Left lung (tissue), 10 donors: Measurements from ENCODE around the gene HHIPL2. TPM values are rescaled to one million over a fixed set of nuclear protein-coding genes. Genes with fewer than 3 reads are reported as not detected.

Experiments used
- ATAC-seq: fragments of 200-7000 bp; cut with Tn5 transposase; one replicate; pipeline ENCODE4 v1.9.1; 2020; ENCODE audit warnings: moderate library complexity
- DNase-seq, 4 donors: peaks; one replicate each; pipeline ENCODE4 v3.0.0-alpha.2; 2013 to 2020
- H3K27ac ChIP-seq, 2 donors: fragments of 200-600 bp; sonication (generic) in 1 of 2; one replicate each; pipeline versions ENCODE4 v1.5.0 to v1.8.0; 2020 to 2021
- H3K27me3 ChIP-seq, 2 donors: fragments of 200-600 bp; sonication (generic) in 1 of 2; one replicate each; pipeline versions ENCODE4 v1.5.0 to v1.8.0; 2020 to 2021
- H3K36me3 ChIP-seq, 2 donors: fragments of 200-600 bp; sonication (generic) in 1 of 2; one replicate each; pipeline versions ENCODE4 v1.5.0 to v1.8.0; 2020 to 2021
- H3K4me1 ChIP-seq, 2 donors: fragments of 200-600 bp; one replicate each; pipeline ENCODE4 v1.8.0; 2021
- H3K4me3 ChIP-seq, 2 donors: fragments of 200-600 bp; sonication (generic) in 1 of 2; one replicate each; pipeline versions ENCODE4 v1.5.0 to v1.8.0; 2020 to 2021; ENCODE audit warnings: mild to moderate bottlenecking in 1 of 2
- H3K9me3 ChIP-seq, 2 donors: fragments of 200-600 bp; sonication (generic) in 1 of 2; one replicate each; pipeline versions ENCODE4 v1.5.0 to v1.8.0; 2020 to 2021
- intact Hi-C, 2 donors: fragments of 100-400 bp; cut with DNase I; formaldehyde crosslinking; loops; one replicate each; pipeline versions ENCODE4 v1.11.2 to v1.14.2; 2022
- polyA plus RNA-seq, 6 donors: library from polyadenylated mRNA; unstranded; fragments of 120-200 nt; gene quantifications; one replicate each; pipeline ENCODE4 v1.2.1, GENCODE V29; 2013; ENCODE audit not compliant: insufficient read length in 6 of 6
- total RNA-seq, 2 donors: library from RNA; stranded (reverse); fragmentation: NEBNext Ultra II Directional; extraction: Animal tissue kit (Norgen Biotek cat#: 25700); gene quantifications; one replicate each; pipeline ENCODE4 v1.2.1, GENCODE V29; 2021
- TF ChIP-seq, protein P1 (sequence below), 2 donors: fragments of 200-600 bp; sonication (generic) in 1 of 2; IDR thresholded peaks; one replicate each; pipeline versions ENCODE4 v1.5.0 to v1.8.0; 2021; ENCODE audit warnings: antibody characterized with exemption in 2 of 2
- donor health status: DM: no; HTN: yes; CAD: no.
- donor health status: DM: no; HTN: no; CAD: no.

The HHIPL2 gene
- total and polyA plus RNA-seq, 8 donors, result 0.50 to 1.5 (median 0.61) TPM; not detected in 1

DNA sequence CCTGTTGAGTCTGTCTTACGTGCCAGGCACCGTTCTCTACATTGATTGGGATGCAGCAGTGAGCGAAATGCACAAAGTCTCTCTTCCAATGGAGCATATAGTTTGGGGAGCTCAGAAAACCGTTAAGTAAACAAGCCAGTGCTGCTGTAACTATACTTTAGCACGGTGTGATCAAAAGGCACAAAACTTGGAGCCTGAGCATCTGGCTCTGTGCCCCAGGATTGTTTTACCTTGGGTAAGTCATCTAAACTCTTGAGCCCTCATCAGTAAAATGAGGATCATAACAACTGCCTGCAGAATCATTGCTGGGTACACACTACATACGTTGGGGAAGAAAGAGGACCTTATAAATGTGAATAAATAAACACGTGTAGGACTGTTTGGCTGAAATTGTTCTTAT lies 1.8 kb downstream of the HHIPL2 start:
- Histone ChIP-seq H3K36me3 (no peaks in the 10 kb centered on the region), H3K4me1 (no peaks in the 10 kb centered on the region), H3K27ac (no peak overlapping the region), H3K4me3 (no peak overlapping the region), H3K27me3 (peaks cover 0 to 31% of the 10 kb centered on the region in 2 donors), H3K9me3 (no peaks in the 10 kb centered on the region)
- DNase-seq (no peak), ATAC-seq (no peak)
- intact Hi-C loops, result no loop called here
- TF ChIP-seq, protein P1, sequence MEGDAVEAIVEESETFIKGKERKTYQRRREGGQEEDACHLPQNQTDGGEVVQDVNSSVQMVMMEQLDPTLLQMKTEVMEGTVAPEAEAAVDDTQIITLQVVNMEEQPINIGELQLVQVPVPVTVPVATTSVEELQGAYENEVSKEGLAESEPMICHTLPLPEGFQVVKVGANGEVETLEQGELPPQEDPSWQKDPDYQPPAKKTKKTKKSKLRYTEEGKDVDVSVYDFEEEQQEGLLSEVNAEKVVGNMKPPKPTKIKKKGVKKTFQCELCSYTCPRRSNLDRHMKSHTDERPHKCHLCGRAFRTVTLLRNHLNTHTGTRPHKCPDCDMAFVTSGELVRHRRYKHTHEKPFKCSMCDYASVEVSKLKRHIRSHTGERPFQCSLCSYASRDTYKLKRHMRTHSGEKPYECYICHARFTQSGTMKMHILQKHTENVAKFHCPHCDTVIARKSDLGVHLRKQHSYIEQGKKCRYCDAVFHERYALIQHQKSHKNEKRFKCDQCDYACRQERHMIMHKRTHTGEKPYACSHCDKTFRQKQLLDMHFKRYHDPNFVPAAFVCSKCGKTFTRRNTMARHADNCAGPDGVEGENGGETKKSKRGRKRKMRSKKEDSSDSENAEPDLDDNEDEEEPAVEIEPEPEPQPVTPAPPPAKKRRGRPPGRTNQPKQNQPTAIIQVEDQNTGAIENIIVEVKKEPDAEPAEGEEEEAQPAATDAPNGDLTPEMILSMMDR (IDR thresholded peaks at IDR 0.05), result no peak

- intact Hi-C loops, result no loop called here
- H3K27me3 ChIP-seq, result peaks cover 0 to 31% of the 10 kb centered on the region in 2 donors
- ATAC-seq (no peak), DNase-seq (no peak)
- no peaks in the 10 kb centered on the region for H3K36me3 ChIP-seq
- H3K9me3 ChIP-seq, result no peaks in the 10 kb centered on the region
- no peaks in the 10 kb centered on the region for H3K4me1 ChIP-seq
- no peak overlapping the region for H3K4me3 ChIP-seq
- H3K27ac ChIP-seq, result no peak overlapping the region
- TF ChIP-seq, protein P1 (IDR thresholded peaks at IDR 0.05), result no peak
Measured at GRCh38 chr1:222543817-222544216, 4.1 kb downstream of the HHIPL2 start.

GRCh38 chr1:222540598-222540995 lies 7.3 kb downstream of the HHIPL2 start:
- TF ChIP-seq, protein P1 (IDR thresholded peaks at IDR 0.05), result no peak
- Histone ChIP-seq H3K4me1 (no peaks in the 10 kb centered on the region), H3K36me3 (no peaks in the 10 kb centered on the region), H3K27ac (no peak overlapping the region), H3K9me3 (no peaks in the 10 kb centered on the region), H3K27me3 (peaks cover 0 to 9% of the 10 kb centered on the region in 2 donors), H3K4me3 (no peak overlapping the region)
- ATAC-seq (no peak), DNase-seq (no peak)
- intact Hi-C loops, result no loop called here

DNA sequence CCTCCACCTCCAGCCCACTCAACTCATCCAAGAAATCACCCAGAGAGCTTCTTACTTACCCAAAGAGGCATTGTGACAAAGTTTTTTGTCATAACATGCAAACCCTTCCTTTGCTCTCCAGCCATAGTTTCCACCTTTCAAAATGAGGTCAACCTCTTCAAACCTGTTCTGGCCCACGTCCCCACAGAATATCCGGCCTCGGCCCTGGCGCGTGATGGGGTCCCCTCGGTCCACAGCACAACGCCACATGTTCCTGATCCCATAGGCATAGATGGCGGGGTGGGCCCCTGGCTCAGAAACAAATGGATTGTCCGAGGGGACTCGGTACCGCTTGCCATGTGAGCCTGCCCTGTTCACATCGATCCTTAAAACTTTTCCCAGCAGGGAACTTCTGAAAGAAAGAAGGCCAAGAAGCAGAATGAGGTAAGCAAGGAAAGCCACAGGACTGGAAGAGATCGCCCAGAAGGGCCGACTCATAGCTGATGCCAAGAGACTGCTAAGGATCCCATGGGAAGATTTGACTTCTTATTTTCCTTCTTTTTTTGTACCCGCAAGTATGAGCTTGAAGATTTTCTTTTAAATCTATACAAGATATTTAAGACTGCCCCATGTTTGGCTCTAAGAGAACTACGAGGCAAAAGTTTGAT lies 7.8 kb downstream of the HHIPL2 start:
- Histone ChIP-seq H3K4me3 (no peak overlapping the region), H3K9me3 (no peaks in the 10 kb centered on the region), H3K27me3 (peaks cover 0 to 6% of the 10 kb centered on the region in 2 donors), H3K4me1 (no peaks in the 10 kb centered on the region), H3K36me3 (no peaks in the 10 kb centered on the region), H3K27ac (no peak overlapping the region)
- DNase-seq (no peak), ATAC-seq (no peak)
- TF ChIP-seq, protein P1 (IDR thresholded peaks at IDR 0.05), result no peak
- intact Hi-C loops, result no loop called here

DNA sequence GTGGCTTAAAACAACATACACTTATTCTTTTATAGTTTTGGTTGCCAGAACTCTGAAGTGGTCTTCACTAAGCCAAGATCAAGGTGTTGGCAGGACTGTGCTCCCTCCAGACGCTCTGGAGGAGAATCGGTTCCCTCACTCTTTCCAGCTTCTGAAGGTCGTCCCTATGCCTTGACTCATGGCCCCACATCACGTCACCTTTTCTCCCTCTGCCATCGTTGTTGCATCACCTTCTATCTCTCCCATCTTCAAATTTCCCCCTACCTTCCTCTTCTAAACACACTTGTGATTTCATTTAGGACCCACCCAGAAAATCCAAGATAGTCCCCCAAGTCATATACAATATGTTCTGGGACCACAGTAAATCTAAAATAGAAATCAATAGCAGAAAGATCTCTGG lies 12.4 kb downstream of the HHIPL2 start:
- DNase-seq (no peak), ATAC-seq (no peak)
- Histone ChIP-seq H3K4me3 (no peak overlapping the region), H3K36me3 (no peaks in the 10 kb centered on the region), H3K9me3 (no peaks in the 10 kb centered on the region), H3K27me3 (no peaks in the 10 kb centered on the region), H3K4me1 (no peaks in the 10 kb centered on the region), H3K27ac (no peak overlapping the region)
- TF ChIP-seq, protein P1 (IDR thresholded peaks at IDR 0.05), result no peak
- intact Hi-C loops, result no loop called here
